Fibroblast of lung (primary cell): ENCODE data around the gene CDH1. TPM values are rescaled to one million over a fixed set of nuclear protein-coding genes. Genes with fewer than 3 reads are reported as not detected.

Source experiments
- DNase-seq, 2 donors: peaks; one replicate each; pipeline versions ENCODE4 v3.0.0 to v3.0.0-alpha.2; 2010; ENCODE audit warnings: low read depth in 2 of 2
- H2AFZ ChIP-seq: 2 replicates; pipeline ENCODE4 v1.5.1; 2012; ENCODE audit warnings: low read length, control low read depth, inconsistent platforms
- H3K27ac ChIP-seq: 2 replicates; pipeline ENCODE4 v1.5.1; 2011; ENCODE audit warnings: low read length, control low read depth; ENCODE audit not compliant: insufficient read depth
- H3K27me3 ChIP-seq: 2 replicates; pipeline ENCODE4 v1.5.1; 2011; ENCODE audit warnings: mild to moderate bottlenecking, low read length; ENCODE audit not compliant: control insufficient read depth, insufficient read depth
- H3K36me3 ChIP-seq: 2 replicates; pipeline ENCODE4 v1.5.1; 2011; ENCODE audit warnings: low read length; ENCODE audit not compliant: control insufficient read depth, insufficient read depth
- H3K4me1 ChIP-seq: 2 replicates; pipeline ENCODE4 v1.5.1; 2011; ENCODE audit warnings: low read length; ENCODE audit not compliant: control insufficient read depth, insufficient read depth; ENCODE audit errors: extremely low read depth
- H3K4me2 ChIP-seq: 2 replicates; pipeline ENCODE4 v1.5.1; 2011; ENCODE audit warnings: low read length, control low read depth; ENCODE audit not compliant: insufficient read depth; ENCODE audit errors: extremely low read depth
- H3K4me3 ChIP-seq, 4 experiments: fragments of 200-600 bp in 1 of 4; sonication (generic) in 1 of 4; replicated peaks in 1 of 4; 2 replicates each; pipeline ENCODE4 v1.5.1; 2011 to 2016; ENCODE audit warnings: low read length in 4 of 4, low read depth in 3 of 4, mild to moderate bottlenecking in 3 of 4, control low read depth in 2 of 4, inconsistent platforms in 1 of 4, mixed read lengths in 1 of 4; ENCODE audit not compliant: insufficient read depth in 1 of 4; ENCODE audit errors: control extremely low read depth in 1 of 4
- H3K79me2 ChIP-seq: 2 replicates; pipeline ENCODE4 v1.5.1; 2012; ENCODE audit warnings: mild to moderate bottlenecking, low read length, inconsistent platforms; ENCODE audit not compliant: control insufficient read depth, insufficient read depth
- H3K9ac ChIP-seq: 2 replicates; pipeline ENCODE4 v1.5.1; 2011; ENCODE audit warnings: mild to moderate bottlenecking, low read length, control low read depth; ENCODE audit not compliant: insufficient read depth
- H3K9me3 ChIP-seq: 2 replicates; pipeline ENCODE4 v1.5.1; 2012; ENCODE audit warnings: low read depth, low read length; ENCODE audit not compliant: control insufficient read depth, insufficient read depth
- H4K20me1 ChIP-seq: 2 replicates; pipeline ENCODE4 v1.5.1; 2011; ENCODE audit warnings: low read length; ENCODE audit not compliant: control insufficient read depth, insufficient read depth; ENCODE audit errors: extremely low read depth
- CTCF ChIP-seq, 2 donors: IDR thresholded peaks in 1 of 2; conservative IDR thresholded peaks in 1 of 2; 1 replicate in 1 of 2; 2 replicates in 1 of 2; pipeline ENCODE4 v1.5.1; 2011 to 2012; ENCODE audit warnings: low read length in 2 of 2, control low read depth in 1 of 2, inconsistent platforms in 1 of 2, low read depth in 1 of 2, mild to moderate bottlenecking in 1 of 2
- EZH2 ChIP-seq: IDR thresholded peaks from 2 replicates; pipeline ENCODE4 v1.5.1; 2012; ENCODE audit warnings: low read length, control low read depth, mild to moderate bottlenecking; ENCODE audit errors: missing control alignments
- polyA plus RNA-seq, 2 donors: library from polyadenylated mRNA; depleted of rRNA in 1 of 2; stranded (reverse) in 1 of 2; unstranded in 1 of 2; fragments of >200 nt; gene quantifications; 2 replicates each; pipeline ENCODE4 v1.2.1, GENCODE V29; 2011 to 2012; ENCODE audit warnings: missing spikeins in 1 of 2
- total RNA-seq: library from RNA; depleted of rRNA; stranded (reverse); fragments of >200 nt; gene quantifications from 2 replicates; pipeline ENCODE4 v1.2.1, GENCODE V29; 2014

CDH1 gene
- total and polyA plus RNA-seq, 2 donors (not counting 1 experiment from before 2014, with no cell fraction given): 0.02 TPM; not detected in 1

- no peaks in the 10 kb centered on the region for H3K36me3 ChIP-seq
- H3K27ac ChIP-seq: no peak overlapping the region
- no peak for DNase-seq
- no peak overlapping the region for H3K4me2 ChIP-seq
- H3K9ac ChIP-seq: no peak overlapping the region
- TF ChIP-seq EZH2: no peak
- no peak for TF ChIP-seq CTCF (conservative IDR thresholded peaks at IDR 0.05 in 1 of 2, IDR thresholded peaks at IDR 0.05 in 1 of 2; ENCODE audit: low read depth in 1 of 2, low read length in 2 of 2)
- H4K20me1 ChIP-seq: no peaks in the 10 kb centered on the region
- H3K27me3 ChIP-seq: no peaks in the 10 kb centered on the region
- H3K4me3 ChIP-seq: no peak overlapping the region
- H2AFZ ChIP-seq: no peak overlapping the region
- H3K9me3 ChIP-seq: no peaks in the 10 kb centered on the region
- no peaks in the 10 kb centered on the region for H3K79me2 ChIP-seq
- H3K4me1 ChIP-seq: no peaks in the 10 kb centered on the region
Measured at GRCh38 chr16:68696514-68696913, 40.6 kb upstream of the CDH1 start.

GRCh38 chr16:68698091-68698490, 39.0 kb upstream of the CDH1 start:
- Histone ChIP-seq H2AFZ (no peak overlapping the region), H3K27me3 (no peaks in the 10 kb centered on the region), H3K79me2 (no peaks in the 10 kb centered on the region), H3K4me1 (no peaks in the 10 kb centered on the region), H3K9ac (no peak overlapping the region), H3K36me3 (no peaks in the 10 kb centered on the region), H3K9me3 (no peaks in the 10 kb centered on the region), H3K4me2 (no peak overlapping the region), H3K4me3 (no peak overlapping the region), H3K27ac (no peak overlapping the region), H4K20me1 (no peaks in the 10 kb centered on the region)
- DNase-seq: no peak
- TF ChIP-seq CTCF (conservative IDR thresholded peaks at IDR 0.05 in 1 of 2, IDR thresholded peaks at IDR 0.05 in 1 of 2; ENCODE audit: low read depth in 1 of 2, low read length in 2 of 2) (no peak), EZH2 (no peak)

- Histone ChIP-seq H3K9ac (no peak overlapping the region), H3K27me3 (no peaks in the 10 kb centered on the region), H3K79me2 (no peaks in the 10 kb centered on the region), H2AFZ (no peak overlapping the region), H3K4me3 (no peak overlapping the region), H4K20me1 (no peaks in the 10 kb centered on the region), H3K27ac (no peak overlapping the region), H3K9me3 (no peaks in the 10 kb centered on the region), H3K36me3 (no peaks in the 10 kb centered on the region), H3K4me1 (no peaks in the 10 kb centered on the region), H3K4me2 (no peak overlapping the region)
- peak; percentile 12 to 36 for DNase-seq
- TF ChIP-seq EZH2 (no peak), CTCF (conservative IDR thresholded peaks at IDR 0.05 in 1 of 2, IDR thresholded peaks at IDR 0.05 in 1 of 2; ENCODE audit: low read depth in 1 of 2, low read length in 2 of 2) (no peak)
Measured at GRCh38 chr16:68700120-68700519, 37.0 kb upstream of the CDH1 start.
